Progenitor cell of endocrine pancreas (in vitro differentiated cells): Measurements from ENCODE around the gene C5. TPM values are rescaled to one million over a fixed set of nuclear protein-coding genes. Genes with fewer than 3 reads are reported as not detected.

Experiments used
- DNase-seq: peaks from one replicate; pipeline ENCODE4 v3.0.0; 2021; ENCODE audit warnings: low spot score; ENCODE audit not compliant: unreplicated experiment
- H3K27ac Mint-ChIP-seq: 2 replicates; pipeline ENCODE4 v1.8.0; 2021; ENCODE audit warnings: mild to moderate bottlenecking, moderate library complexity, mixed read lengths
- H3K27me3 Mint-ChIP-seq: 2 replicates; pipeline ENCODE4 v1.8.0; 2021; ENCODE audit warnings: mixed read lengths
- H3K36me3 Mint-ChIP-seq: 2 replicates; pipeline ENCODE4 v1.8.0; 2022; ENCODE audit warnings: mixed read lengths; ENCODE audit not compliant: insufficient read depth
- H3K4me1 Mint-ChIP-seq: 2 replicates; pipeline ENCODE4 v1.8.0; 2021; ENCODE audit warnings: low read depth, mixed read lengths
- H3K4me3 Mint-ChIP-seq: 2 replicates; pipeline ENCODE4 v1.8.0; 2021; ENCODE audit warnings: low read depth, mild to moderate bottlenecking, moderate library complexity, mixed read lengths
- H3K9me3 Mint-ChIP-seq: 2 replicates; pipeline ENCODE4 v1.8.0; 2021; ENCODE audit warnings: low read depth, mixed read lengths
- total RNA-seq: library from RNA; stranded (reverse); gene quantifications from 2 replicates; pipeline ENCODE4 v1.2.1, GENCODE V29; 2021
- TF ChIP-seq, protein P1 (sequence below): fragments of 200-600 bp; sonication (generic); IDR thresholded peaks from one replicate; pipeline ENCODE4 v1.5.0; 2021; ENCODE audit warnings: antibody characterized with exemption, mild to moderate bottlenecking; ENCODE audit not compliant: unreplicated experiment

C5 gene
- total RNA-seq, 1 donor from 2014 or later, result 47.1 TPM

- Mint-ChIP-seq H3K27ac (no peak overlapping the region), H3K27me3 (no peaks in the 10 kb centered on the region), H3K36me3 (peaks cover 9% of the 10 kb centered on the region), H3K9me3 (no peaks in the 10 kb centered on the region), H3K4me3 (no peak overlapping the region), H3K4me1 (no peaks in the 10 kb centered on the region)
- TF ChIP-seq, protein P1, sequence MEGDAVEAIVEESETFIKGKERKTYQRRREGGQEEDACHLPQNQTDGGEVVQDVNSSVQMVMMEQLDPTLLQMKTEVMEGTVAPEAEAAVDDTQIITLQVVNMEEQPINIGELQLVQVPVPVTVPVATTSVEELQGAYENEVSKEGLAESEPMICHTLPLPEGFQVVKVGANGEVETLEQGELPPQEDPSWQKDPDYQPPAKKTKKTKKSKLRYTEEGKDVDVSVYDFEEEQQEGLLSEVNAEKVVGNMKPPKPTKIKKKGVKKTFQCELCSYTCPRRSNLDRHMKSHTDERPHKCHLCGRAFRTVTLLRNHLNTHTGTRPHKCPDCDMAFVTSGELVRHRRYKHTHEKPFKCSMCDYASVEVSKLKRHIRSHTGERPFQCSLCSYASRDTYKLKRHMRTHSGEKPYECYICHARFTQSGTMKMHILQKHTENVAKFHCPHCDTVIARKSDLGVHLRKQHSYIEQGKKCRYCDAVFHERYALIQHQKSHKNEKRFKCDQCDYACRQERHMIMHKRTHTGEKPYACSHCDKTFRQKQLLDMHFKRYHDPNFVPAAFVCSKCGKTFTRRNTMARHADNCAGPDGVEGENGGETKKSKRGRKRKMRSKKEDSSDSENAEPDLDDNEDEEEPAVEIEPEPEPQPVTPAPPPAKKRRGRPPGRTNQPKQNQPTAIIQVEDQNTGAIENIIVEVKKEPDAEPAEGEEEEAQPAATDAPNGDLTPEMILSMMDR, result no peak
- DNase-seq, result no peak
These were observed 52.0 kb downstream of the C5 start for GRCh38 chr9:120998111-120998510.

- Mint-ChIP-seq H3K4me3 (no peak overlapping the region), H3K4me1 (no peaks in the 10 kb centered on the region), H3K36me3 (peaks cover 5% of the 10 kb centered on the region), H3K27ac (no peak overlapping the region), H3K9me3 (no peaks in the 10 kb centered on the region), H3K27me3 (no peaks in the 10 kb centered on the region)
- no peak for DNase-seq
- TF ChIP-seq, protein P1, result no peak
These were observed 52.6 kb downstream of the C5 start for GRCh38 chr9:120997502-120997901.

- no peak for DNase-seq
- Mint-ChIP-seq H3K27ac (no peak overlapping the region), H3K4me3 (no peak overlapping the region), H3K9me3 (no peaks in the 10 kb centered on the region), H3K27me3 (no peaks in the 10 kb centered on the region), H3K4me1 (no peaks in the 10 kb centered on the region), H3K36me3 (peaks cover 4% of the 10 kb centered on the region)
- TF ChIP-seq, protein P1, result no peak
These were observed 53.7 kb downstream of the C5 start for GRCh38 chr9:120996409-120996808.

DNA sequence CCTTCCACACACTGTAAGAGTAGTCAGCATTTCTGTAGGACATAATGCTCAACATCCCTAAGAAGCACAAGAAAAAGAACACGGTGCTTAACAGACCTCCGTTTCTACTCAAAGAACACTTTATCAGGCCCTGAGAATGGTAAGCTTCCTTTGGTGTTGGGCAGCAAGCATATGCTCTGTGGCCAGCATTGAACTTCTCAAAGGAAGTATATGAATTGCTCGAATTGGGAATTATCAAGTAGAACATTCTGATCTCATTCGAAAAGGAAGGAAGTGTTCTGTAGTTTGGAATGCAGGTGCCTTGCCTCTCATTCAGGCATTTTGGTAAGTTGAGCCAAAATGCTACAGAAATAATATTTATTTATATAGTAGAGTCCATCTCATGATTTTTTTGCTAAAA lies 61.0 kb downstream of the C5 start:
- H3K4me3 Mint-ChIP-seq, result no peak overlapping the region
- peaks cover 3% of the 10 kb centered on the region for H3K4me1 Mint-ChIP-seq
- no peak for DNase-seq
- no peaks in the 10 kb centered on the region for H3K9me3 Mint-ChIP-seq
- H3K36me3 Mint-ChIP-seq, result peaks cover 3% of the 10 kb centered on the region
- TF ChIP-seq, protein P1, result no peak
- no peak overlapping the region for H3K27ac Mint-ChIP-seq
- H3K27me3 Mint-ChIP-seq, result no peaks in the 10 kb centered on the region

DNA sequence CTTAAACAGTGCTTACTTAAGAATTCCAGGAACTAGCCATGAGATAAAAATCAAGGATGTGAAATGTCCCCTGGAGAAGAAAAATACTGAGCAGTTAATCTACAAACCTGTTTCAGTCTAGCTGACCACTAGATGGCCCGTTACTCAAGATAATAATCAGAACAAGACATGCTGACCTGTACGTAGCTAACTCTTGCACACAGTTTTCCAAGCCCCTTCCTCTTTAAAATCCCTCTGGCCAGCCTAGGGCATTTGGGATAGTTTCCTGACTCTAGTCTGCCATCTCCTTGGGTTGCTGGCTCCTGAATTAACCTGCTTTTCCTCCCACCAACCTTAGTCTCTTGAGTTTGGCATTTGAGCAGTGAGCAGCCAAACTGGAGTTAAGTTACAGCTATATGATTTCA lies 64.3 kb downstream of the C5 start:
- TF ChIP-seq, protein P1, result peak; percentile 44
- Mint-ChIP-seq H3K4me1 (peaks cover 3% of the 10 kb centered on the region), H3K27me3 (no peaks in the 10 kb centered on the region), H3K9me3 (no peaks in the 10 kb centered on the region), H3K36me3 (peaks cover 7% of the 10 kb centered on the region), H3K4me3 (no peak overlapping the region), H3K27ac (no peak overlapping the region)
- DNase-seq, result no peak
